Gastrocnemius medialis (tissue), 4 donors: ENCODE measurements around the gene DMD.

Experiments
- POLR2A ChIP-seq, 2 donors: fragments of 450-650 bp; IDR thresholded peaks; one replicate each; pipeline ENCODE4 v1.6.1; 2017; ENCODE audit warnings: antibody characterized with exemption in 2 of 2, mild to moderate bottlenecking in 2 of 2, moderate library complexity in 2 of 2
- TF ChIP-seq, protein P1 (sequence below), 5 experiments: fragments of 450-650 bp in 3 of 5; fragments of 200-600 bp in 2 of 5; sonication (generic) in 2 of 5; IDR thresholded peaks in 4 of 5; conservative IDR thresholded peaks in 1 of 5; 1 replicate in 4 of 5; 2 replicates in 1 of 5; pipeline ENCODE4 v1.5.1; 2016 to 2019; ENCODE audit warnings: antibody characterized with exemption in 5 of 5, mild to moderate bottlenecking in 3 of 5, moderate library complexity in 3 of 5

GRCh38 chrX:31420302-31420701, 1791.0 kb downstream of the DMD start:
- no peak for TF ChIP-seq POLR2A (IDR thresholded peaks at IDR 0.05)
- TF ChIP-seq, protein P1, sequence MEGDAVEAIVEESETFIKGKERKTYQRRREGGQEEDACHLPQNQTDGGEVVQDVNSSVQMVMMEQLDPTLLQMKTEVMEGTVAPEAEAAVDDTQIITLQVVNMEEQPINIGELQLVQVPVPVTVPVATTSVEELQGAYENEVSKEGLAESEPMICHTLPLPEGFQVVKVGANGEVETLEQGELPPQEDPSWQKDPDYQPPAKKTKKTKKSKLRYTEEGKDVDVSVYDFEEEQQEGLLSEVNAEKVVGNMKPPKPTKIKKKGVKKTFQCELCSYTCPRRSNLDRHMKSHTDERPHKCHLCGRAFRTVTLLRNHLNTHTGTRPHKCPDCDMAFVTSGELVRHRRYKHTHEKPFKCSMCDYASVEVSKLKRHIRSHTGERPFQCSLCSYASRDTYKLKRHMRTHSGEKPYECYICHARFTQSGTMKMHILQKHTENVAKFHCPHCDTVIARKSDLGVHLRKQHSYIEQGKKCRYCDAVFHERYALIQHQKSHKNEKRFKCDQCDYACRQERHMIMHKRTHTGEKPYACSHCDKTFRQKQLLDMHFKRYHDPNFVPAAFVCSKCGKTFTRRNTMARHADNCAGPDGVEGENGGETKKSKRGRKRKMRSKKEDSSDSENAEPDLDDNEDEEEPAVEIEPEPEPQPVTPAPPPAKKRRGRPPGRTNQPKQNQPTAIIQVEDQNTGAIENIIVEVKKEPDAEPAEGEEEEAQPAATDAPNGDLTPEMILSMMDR (IDR thresholded peaks at IDR 0.05 in 4 of 5, conservative IDR thresholded peaks at IDR 0.05 in 1 of 5): no peak
